NB4 (cell line): ENCODE data around the gene EHMT1.

Source experiments
- MYC ChIP-seq: IDR thresholded peaks from 2 replicates; pipeline ENCODE4 v1.6.1; 2011; ENCODE audit warnings: low read depth, low read length
- TF ChIP-seq, protein P1 (sequence below): IDR thresholded peaks from one replicate; pipeline ENCODE4 v1.5.1; 2012; ENCODE audit warnings: low read depth, low read length
- TF ChIP-seq, protein P2 (sequence below): IDR thresholded peaks from 2 replicates; pipeline ENCODE4 v1.6.1; 2011; ENCODE audit warnings: low read depth, low read length

DNA sequence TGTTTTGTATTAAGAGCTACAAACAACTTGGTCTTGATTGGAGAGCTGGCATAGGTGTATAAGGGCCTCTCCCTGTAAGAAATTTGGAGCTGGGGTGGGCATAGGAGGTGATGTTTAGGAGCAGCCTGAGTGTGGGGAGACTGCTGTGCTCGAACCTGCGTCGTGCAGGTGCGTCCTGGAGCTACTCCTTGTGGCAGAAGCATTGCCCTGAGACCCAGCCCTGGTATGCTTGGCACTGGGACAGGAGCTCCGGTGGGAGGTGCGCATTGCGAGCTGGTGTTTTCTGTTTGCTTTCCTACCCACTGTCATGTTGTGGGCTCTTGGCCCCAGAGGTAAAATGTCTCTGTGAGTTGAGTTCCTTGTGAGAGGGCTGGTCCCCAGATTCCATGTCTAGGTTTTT lies 46.4 kb downstream of the EHMT1 start:
- TF ChIP-seq, protein P1, sequence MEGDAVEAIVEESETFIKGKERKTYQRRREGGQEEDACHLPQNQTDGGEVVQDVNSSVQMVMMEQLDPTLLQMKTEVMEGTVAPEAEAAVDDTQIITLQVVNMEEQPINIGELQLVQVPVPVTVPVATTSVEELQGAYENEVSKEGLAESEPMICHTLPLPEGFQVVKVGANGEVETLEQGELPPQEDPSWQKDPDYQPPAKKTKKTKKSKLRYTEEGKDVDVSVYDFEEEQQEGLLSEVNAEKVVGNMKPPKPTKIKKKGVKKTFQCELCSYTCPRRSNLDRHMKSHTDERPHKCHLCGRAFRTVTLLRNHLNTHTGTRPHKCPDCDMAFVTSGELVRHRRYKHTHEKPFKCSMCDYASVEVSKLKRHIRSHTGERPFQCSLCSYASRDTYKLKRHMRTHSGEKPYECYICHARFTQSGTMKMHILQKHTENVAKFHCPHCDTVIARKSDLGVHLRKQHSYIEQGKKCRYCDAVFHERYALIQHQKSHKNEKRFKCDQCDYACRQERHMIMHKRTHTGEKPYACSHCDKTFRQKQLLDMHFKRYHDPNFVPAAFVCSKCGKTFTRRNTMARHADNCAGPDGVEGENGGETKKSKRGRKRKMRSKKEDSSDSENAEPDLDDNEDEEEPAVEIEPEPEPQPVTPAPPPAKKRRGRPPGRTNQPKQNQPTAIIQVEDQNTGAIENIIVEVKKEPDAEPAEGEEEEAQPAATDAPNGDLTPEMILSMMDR: no peak
- TF ChIP-seq, protein P2, sequence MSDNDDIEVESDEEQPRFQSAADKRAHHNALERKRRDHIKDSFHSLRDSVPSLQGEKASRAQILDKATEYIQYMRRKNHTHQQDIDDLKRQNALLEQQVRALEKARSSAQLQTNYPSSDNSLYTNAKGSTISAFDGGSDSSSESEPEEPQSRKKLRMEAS: no peak
- TF ChIP-seq MYC: no peak
